NK-92 treated with Interleukin-12 subunit alpha and Interleukin-12 subunit beta, amount 100 ng/mL, for 24 hours (cell line): Measurements from ENCODE around the gene PHF19.

Experiments
- DNase-seq: peaks from one replicate; lab custom pipeline; 2025; lab: John Stamatoyannopoulos, UW

PHF19 gene

GRCh38 chr9:120853198-120853597 lies 23.8 kb downstream of the PHF19 start:
- no peak for DNase-seq

- DNase-seq = no peak
These were observed 24.6 kb downstream of the PHF19 start for GRCh38 chr9:120852240-120853010.

GRCh38 chr9:120851449-120851848 lies 25.5 kb downstream of the PHF19 start:
- no peak for DNase-seq

GRCh38 chr9:120850315-120850714 lies 26.7 kb downstream of the PHF19 start:
- DNase-seq = no peak

- no peak for DNase-seq
These were observed 30.1 kb downstream of the PHF19 start for GRCh38 chr9:120846906-120847305.

- no peak for DNase-seq
These were observed 30.6 kb downstream of the PHF19 start for GRCh38 chr9:120846251-120846889.

- peak; percentile 21 for DNase-seq
These were observed 31.7 kb downstream of the PHF19 start for GRCh38 chr9:120845255-120845654.

- DNase-seq = peak; percentile 94
These were observed 34.1 kb downstream of the PHF19 start, which contains the start of gene PSMD5 for GRCh38 chr9:120842685-120843485. TSS of gene PSMD5 (minus strand) at chr9:120842922. CDS start at chr9:120842909, 13 bp downstream.

GRCh38 chr9:120841930-120842684 lies 34.9 kb downstream of the PHF19 start:
- no peak for DNase-seq

GRCh38 chr9:120839146-120839545 lies 37.8 kb downstream of the PHF19 start:
- no peak for DNase-seq

- no peak for DNase-seq
These were observed 39.1 kb downstream of the PHF19 start for GRCh38 chr9:120837921-120838320.

- no peak for DNase-seq
These were observed 43.7 kb downstream of the PHF19 start for GRCh38 chr9:120833325-120833724.

GRCh38 chr9:120832807-120833206 lies 44.2 kb downstream of the PHF19 start:
- no peak for DNase-seq

GRCh38 chr9:120830865-120831264 lies 46.1 kb downstream of the PHF19 start:
- no peak for DNase-seq

- no peak for DNase-seq
These were observed 46.8 kb downstream of the PHF19 start for GRCh38 chr9:120830151-120830550.

- no peak for DNase-seq
These were observed 47.3 kb downstream of the PHF19 start for GRCh38 chr9:120829650-120830049.

GRCh38 chr9:120820095-120820494 lies 56.9 kb downstream of the PHF19 start:
- no peak for DNase-seq

GRCh38 chr9:120818595-120818994 lies 58.4 kb downstream of the PHF19 start:
- no peak for DNase-seq

- DNase-seq = no peak
These were observed 61.9 kb downstream of the PHF19 start for GRCh38 chr9:120815075-120815474.

- no peak for DNase-seq
These were observed 68.1 kb downstream of the PHF19 start for GRCh38 chr9:120808931-120809330.

GRCh38 chr9:120807607-120808379 lies 69.2 kb downstream of the PHF19 start:
- no peak for DNase-seq
